GM23338 (cell line): ENCODE results near the gene NCKAP5. TPM values are rescaled to one million over a fixed set of nuclear protein-coding genes. Genes with fewer than 3 reads are reported as not detected.

ENCODE experiments used
- ATAC-seq: fragments of 200-7000 bp; cut with Tn5 transposase; 3 replicates; pipeline ENCODE4 v1.9.1; 2020
- DNase-seq: peaks from one replicate; pipeline ENCODE4 v3.0.0-alpha.2; 2015; ENCODE audit warnings: low spot score
- H2AFZ ChIP-seq: fragments of 200-600 bp; sonication (generic); 2 replicates; pipeline ENCODE4 v1.8.0; 2016; ENCODE audit warnings: antibody characterized with exemption, mild to moderate bottlenecking, moderate library complexity
- H3F3A ChIP-seq: fragments of 200-600 bp; sonication (generic); replicated peaks from 2 replicates; pipeline ENCODE4 v1.8.0; 2017; ENCODE audit warnings: antibody characterized with exemption, mixed run types, low read depth
- H3K27ac ChIP-seq: fragments of 200-600 bp; sonication (generic); 2 replicates; pipeline ENCODE4 v1.6.1; 2016; ENCODE audit warnings: low read depth
- H3K27me3 ChIP-seq: fragments of 200-600 bp; sonication (generic); 2 replicates; pipeline ENCODE4 v1.8.0; 2016; ENCODE audit warnings: mild to moderate bottlenecking, mixed run types, moderate library complexity; ENCODE audit not compliant: insufficient read depth
- H3K36me3 ChIP-seq: fragments of 200-600 bp; sonication (generic); 2 replicates; pipeline ENCODE4 v1.8.0; 2016; ENCODE audit warnings: mild to moderate bottlenecking; ENCODE audit not compliant: insufficient read depth
- H3K4me1 ChIP-seq: fragments of 200-600 bp; sonication (generic); 2 replicates; pipeline ENCODE4 v1.8.0; 2016; ENCODE audit warnings: mild to moderate bottlenecking, moderate library complexity; ENCODE audit not compliant: insufficient read depth
- H3K4me2 ChIP-seq: fragments of 200-600 bp; sonication (generic); 2 replicates; pipeline ENCODE4 v1.7.1; 2017; ENCODE audit warnings: mixed run types
- H3K4me3 ChIP-seq: fragments of 200-600 bp; sonication (generic); 2 replicates; pipeline ENCODE4 v1.6.1; 2016; ENCODE audit warnings: mixed run types
- H3K79me2 ChIP-seq: fragments of 200-600 bp; sonication (generic); replicated peaks from 2 replicates; pipeline ENCODE4 v1.8.0; 2017; ENCODE audit warnings: mild to moderate bottlenecking; ENCODE audit not compliant: insufficient read depth
- H3K9me2 ChIP-seq: fragments of 200-600 bp; sonication (generic); 2 replicates; pipeline ENCODE4 v1.8.0; 2017; ENCODE audit not compliant: insufficient read depth
- H4K20me1 ChIP-seq: fragments of 200-600 bp; sonication (generic); replicated peaks from 2 replicates; pipeline ENCODE4 v1.8.0; 2017; ENCODE audit warnings: mild to moderate bottlenecking; ENCODE audit not compliant: insufficient read depth
- H3K27ac Mint-ChIP-seq: 2 replicates; pipeline ENCODE4 v1.8.0; 2020; ENCODE audit warnings: inconsistent platforms, mild to moderate bottlenecking, moderate library complexity, mixed read lengths
- H3K27me3 Mint-ChIP-seq: 3 replicates; pipeline ENCODE4 v1.8.0; 2022; ENCODE audit warnings: low read depth, mild to moderate bottlenecking, moderate library complexity, mixed read lengths, inconsistent platforms; ENCODE audit not compliant: insufficient read depth, poor library complexity
- H3K36me3 Mint-ChIP-seq: 3 replicates; pipeline ENCODE4 v1.8.0; 2021; ENCODE audit warnings: low read depth, mild to moderate bottlenecking, inconsistent platforms, moderate library complexity, mixed read lengths
- H3K4me1 Mint-ChIP-seq: 3 replicates; pipeline ENCODE4 v1.8.0; 2020; ENCODE audit warnings: mild to moderate bottlenecking, inconsistent platforms, mixed read lengths
- H3K4me3 Mint-ChIP-seq: 3 replicates; pipeline ENCODE4 v1.8.0; 2021; ENCODE audit warnings: moderate library complexity, mild to moderate bottlenecking, inconsistent platforms, mixed read lengths
- H3K9me3 Mint-ChIP-seq: 3 replicates; pipeline ENCODE4 v1.8.0; 2020; ENCODE audit warnings: moderate library complexity, mild to moderate bottlenecking, inconsistent platforms, mixed read lengths
- CREB1 ChIP-seq: fragments of 250-450 bp; sonication (Bioruptor Pico); IDR thresholded peaks from 2 replicates; pipeline ENCODE4 v1.5.0; 2020; ENCODE audit warnings: low read depth, mild to moderate bottlenecking, moderate library complexity
- EZH2 ChIP-seq: fragments of 200-600 bp; sonication (generic); IDR thresholded peaks from one replicate; pipeline ENCODE4 v1.8.0; 2017; ENCODE audit warnings: antibody characterized with exemption, mild to moderate bottlenecking, low read depth; ENCODE audit not compliant: unreplicated experiment
- EZH2phosphoT487 ChIP-seq: fragments of 200-600 bp; sonication (generic); IDR thresholded peaks from one replicate; pipeline ENCODE4 v1.8.1; 2018; ENCODE audit warnings: antibody characterized with exemption; ENCODE audit not compliant: unreplicated experiment
- POLR2AphosphoS5 ChIP-seq: IDR thresholded peaks from 2 replicates; pipeline ENCODE4 v1.6.1; 2016; ENCODE audit warnings: antibody characterized with exemption, low read depth
- STAT1 ChIP-seq: IDR thresholded peaks from one replicate; pipeline ENCODE4 v1.6.1; 2016; ENCODE audit warnings: antibody characterized with exemption; ENCODE audit not compliant: unreplicated experiment
- ZNF114 ChIP-seq: fragments of 250-450 bp; sonication (Bioruptor Pico); IDR thresholded peaks from 2 replicates; pipeline ENCODE4 v1.5.0; 2020; ENCODE audit warnings: mild to moderate bottlenecking, moderate library complexity
- ZNF331 ChIP-seq: fragments of 250-450 bp; sonication (Bioruptor Pico); IDR thresholded peaks from 2 replicates; pipeline ENCODE4 v1.5.0; 2020; ENCODE audit warnings: low read depth, mild to moderate bottlenecking, moderate library complexity
- polyA plus RNA-seq: library from polyadenylated mRNA; unstranded; fragments of >200 nt; fragmentation: Nextera tagmentation; extraction: Ambion mirVana; gene quantifications from 2 replicates; pipeline ENCODE4 v1.2.1, GENCODE V29; 2016
- total RNA-seq: library from RNA; depleted of rRNA; stranded (reverse); fragments of >200 nt; shearing (Covaris generic); gene quantifications from 2 replicates; pipeline ENCODE4 v1.2.3, GENCODE V29; 2014
- TF ChIP-seq, protein P1 (sequence below): fragments of 250-450 bp; sonication (Bioruptor Pico); IDR thresholded peaks from 2 replicates; pipeline ENCODE4 v1.5.0; 2020; ENCODE audit warnings: mild to moderate bottlenecking, moderate library complexity
- TF ChIP-seq, protein P2 (sequence below), 2 experiments: fragments of 200-600 bp in 1 of 2; sonication (generic) in 1 of 2; conservative IDR thresholded peaks; 2 replicates each; pipeline versions ENCODE4 v1.5.1 to v1.6.1; 2016 to 2017; ENCODE audit warnings: antibody characterized with exemption in 2 of 2, low read depth in 2 of 2, mild to moderate bottlenecking in 2 of 2, moderate library complexity in 1 of 2
- TF ChIP-seq, protein P3 (sequence below): IDR thresholded peaks from 2 replicates; pipeline ENCODE4 v1.6.1; 2016; ENCODE audit warnings: antibody characterized with exemption

NCKAP5 gene
- total and polyA plus RNA-seq, 2 experiments from 2014 or later, result 0.34 to 0.73 TPM

DNA sequence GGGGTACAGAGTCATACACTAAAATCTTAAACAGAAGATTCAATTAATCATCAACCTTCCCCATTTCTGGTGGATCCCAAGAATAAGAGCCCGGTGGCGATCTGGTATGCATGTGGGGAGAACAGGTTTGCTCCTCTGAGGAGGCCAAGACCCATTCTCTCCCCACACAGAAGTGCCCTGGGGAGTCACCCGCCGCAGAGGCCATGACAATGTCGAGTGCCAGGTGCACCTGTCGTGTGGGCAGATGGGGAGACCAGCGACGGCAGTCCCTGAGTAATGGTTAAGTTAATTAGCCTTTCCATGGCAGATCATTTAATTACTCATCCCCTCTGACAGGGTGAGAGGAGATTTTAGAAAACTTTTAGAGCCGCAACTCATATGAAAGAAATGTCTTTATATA is 345.0 kb downstream of the NCKAP5 start (continued):
- TF ChIP-seq, protein P1, sequence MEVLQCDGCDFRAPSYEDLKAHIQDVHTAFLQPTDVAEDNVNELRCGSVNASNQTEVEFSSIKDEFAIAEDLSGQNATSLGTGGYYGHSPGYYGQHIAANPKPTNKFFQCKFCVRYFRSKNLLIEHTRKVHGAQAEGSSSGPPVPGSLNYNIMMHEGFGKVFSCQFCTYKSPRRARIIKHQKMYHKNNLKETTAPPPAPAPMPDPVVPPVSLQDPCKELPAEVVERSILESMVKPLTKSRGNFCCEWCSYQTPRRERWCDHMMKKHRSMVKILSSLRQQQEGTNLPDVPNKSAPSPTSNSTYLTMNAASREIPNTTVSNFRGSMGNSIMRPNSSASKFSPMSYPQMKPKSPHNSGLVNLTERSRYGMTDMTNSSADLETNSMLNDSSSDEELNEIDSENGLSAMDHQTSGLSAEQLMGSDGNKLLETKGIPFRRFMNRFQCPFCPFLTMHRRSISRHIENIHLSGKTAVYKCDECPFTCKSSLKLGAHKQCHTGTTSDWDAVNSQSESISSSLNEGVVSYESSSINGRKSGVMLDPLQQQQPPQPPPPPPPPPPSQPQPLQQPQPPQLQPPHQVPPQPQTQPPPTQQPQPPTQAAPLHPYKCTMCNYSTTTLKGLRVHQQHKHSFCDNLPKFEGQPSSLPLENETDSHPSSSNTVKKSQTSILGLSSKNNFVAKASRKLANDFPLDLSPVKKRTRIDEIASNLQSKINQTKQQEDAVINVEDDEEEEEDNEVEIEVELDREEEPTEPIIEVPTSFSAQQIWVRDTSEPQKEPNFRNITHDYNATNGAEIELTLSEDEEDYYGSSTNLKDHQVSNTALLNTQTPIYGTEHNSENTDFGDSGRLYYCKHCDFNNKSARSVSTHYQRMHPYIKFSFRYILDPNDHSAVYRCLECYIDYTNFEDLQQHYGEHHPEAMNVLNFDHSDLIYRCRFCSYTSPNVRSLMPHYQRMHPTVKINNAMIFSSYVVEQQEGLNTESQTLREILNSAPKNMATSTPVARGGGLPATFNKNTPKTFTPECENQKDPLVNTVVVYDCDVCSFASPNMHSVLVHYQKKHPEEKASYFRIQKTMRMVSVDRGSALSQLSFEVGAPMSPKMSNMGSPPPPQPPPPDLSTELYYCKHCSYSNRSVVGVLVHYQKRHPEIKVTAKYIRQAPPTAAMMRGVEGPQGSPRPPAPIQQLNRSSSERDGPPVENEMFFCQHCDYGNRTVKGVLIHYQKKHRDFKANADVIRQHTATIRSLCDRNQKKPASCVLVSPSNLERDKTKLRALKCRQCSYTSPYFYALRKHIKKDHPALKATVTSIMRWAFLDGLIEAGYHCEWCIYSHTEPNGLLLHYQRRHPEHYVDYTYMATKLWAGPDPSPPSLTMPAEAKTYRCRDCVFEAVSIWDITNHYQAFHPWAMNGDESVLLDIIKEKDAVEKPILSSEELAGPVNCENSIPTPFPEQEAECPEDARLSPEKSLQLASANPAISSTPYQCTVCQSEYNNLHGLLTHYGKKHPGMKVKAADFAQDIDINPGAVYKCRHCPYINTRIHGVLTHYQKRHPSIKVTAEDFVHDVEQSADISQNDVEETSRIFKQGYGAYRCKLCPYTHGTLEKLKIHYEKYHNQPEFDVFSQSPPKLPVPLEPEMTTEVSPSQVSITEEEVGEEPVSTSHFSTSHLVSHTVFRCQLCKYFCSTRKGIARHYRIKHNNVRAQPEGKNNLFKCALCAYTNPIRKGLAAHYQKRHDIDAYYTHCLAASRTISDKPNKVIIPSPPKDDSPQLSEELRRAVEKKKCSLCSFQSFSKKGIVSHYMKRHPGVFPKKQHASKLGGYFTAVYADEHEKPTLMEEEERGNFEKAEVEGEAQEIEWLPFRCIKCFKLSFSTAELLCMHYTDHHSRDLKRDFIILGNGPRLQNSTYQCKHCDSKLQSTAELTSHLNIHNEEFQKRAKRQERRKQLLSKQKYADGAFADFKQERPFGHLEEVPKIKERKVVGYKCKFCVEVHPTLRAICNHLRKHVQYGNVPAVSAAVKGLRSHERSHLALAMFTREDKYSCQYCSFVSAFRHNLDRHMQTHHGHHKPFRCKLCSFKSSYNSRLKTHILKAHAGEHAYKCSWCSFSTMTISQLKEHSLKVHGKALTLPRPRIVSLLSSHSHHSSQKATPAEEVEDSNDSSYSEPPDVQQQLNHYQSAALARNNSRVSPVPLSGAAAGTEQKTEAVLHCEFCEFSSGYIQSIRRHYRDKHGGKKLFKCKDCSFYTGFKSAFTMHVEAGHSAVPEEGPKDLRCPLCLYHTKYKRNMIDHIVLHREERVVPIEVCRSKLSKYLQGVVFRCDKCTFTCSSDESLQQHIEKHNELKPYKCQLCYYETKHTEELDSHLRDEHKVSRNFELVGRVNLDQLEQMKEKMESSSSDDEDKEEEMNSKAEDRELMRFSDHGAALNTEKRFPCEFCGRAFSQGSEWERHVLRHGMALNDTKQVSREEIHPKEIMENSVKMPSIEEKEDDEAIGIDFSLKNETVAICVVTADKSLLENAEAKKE, result no peak
- TF ChIP-seq POLR2AphosphoS5, result no peak
- TF ChIP-seq, protein P2, sequence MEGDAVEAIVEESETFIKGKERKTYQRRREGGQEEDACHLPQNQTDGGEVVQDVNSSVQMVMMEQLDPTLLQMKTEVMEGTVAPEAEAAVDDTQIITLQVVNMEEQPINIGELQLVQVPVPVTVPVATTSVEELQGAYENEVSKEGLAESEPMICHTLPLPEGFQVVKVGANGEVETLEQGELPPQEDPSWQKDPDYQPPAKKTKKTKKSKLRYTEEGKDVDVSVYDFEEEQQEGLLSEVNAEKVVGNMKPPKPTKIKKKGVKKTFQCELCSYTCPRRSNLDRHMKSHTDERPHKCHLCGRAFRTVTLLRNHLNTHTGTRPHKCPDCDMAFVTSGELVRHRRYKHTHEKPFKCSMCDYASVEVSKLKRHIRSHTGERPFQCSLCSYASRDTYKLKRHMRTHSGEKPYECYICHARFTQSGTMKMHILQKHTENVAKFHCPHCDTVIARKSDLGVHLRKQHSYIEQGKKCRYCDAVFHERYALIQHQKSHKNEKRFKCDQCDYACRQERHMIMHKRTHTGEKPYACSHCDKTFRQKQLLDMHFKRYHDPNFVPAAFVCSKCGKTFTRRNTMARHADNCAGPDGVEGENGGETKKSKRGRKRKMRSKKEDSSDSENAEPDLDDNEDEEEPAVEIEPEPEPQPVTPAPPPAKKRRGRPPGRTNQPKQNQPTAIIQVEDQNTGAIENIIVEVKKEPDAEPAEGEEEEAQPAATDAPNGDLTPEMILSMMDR (conservative IDR thresholded peaks at IDR 0.05; ENCODE audit: low read depth in 2 of 2), result no peak
- TF ChIP-seq EZH2phosphoT487, result no peak
- no peak for TF ChIP-seq EZH2
- TF ChIP-seq CREB1, result no peak
- TF ChIP-seq STAT1, result no peak

DNA sequence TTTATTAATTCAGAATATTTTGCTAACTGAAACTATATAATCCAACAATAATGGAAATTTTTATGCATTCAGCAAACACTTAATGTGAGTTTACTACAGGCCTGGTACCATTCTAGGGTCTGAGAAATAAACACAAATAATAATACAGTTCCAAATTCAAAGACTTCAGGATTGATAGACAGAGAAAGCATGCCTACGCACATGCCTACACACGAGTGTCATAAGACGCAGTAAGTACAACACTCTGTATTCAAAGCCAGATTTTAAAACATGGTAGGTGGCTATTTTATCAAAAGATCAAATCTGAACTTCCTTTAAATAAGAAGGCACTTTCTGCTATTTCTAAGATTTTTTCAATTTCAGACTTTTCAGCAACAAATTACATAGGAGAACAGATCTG is 346.9 kb downstream of the NCKAP5 start:
- H3K27me3 Mint-ChIP-seq, result no peaks in the 10 kb centered on the region
- TF ChIP-seq, protein P3, sequence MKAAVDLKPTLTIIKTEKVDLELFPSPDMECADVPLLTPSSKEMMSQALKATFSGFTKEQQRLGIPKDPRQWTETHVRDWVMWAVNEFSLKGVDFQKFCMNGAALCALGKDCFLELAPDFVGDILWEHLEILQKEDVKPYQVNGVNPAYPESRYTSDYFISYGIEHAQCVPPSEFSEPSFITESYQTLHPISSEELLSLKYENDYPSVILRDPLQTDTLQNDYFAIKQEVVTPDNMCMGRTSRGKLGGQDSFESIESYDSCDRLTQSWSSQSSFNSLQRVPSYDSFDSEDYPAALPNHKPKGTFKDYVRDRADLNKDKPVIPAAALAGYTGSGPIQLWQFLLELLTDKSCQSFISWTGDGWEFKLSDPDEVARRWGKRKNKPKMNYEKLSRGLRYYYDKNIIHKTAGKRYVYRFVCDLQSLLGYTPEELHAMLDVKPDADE, result no peak
- TF ChIP-seq ZNF114 (no peak), ZNF331 (no peak), STAT1 (no peak), CREB1 (no peak), EZH2phosphoT487 (no peak)

More for the DNA sequence above, 346.9 kb downstream of the NCKAP5 start:
- Mint-ChIP-seq H3K27ac (no peak overlapping the region), H3K4me1 (peaks cover 4% of the 10 kb centered on the region; the same call in 1 of the 3 replicates), H3K36me3 (no peaks in the 10 kb centered on the region), H3K9me3 (no peaks in the 10 kb centered on the region), H3K4me3 (no peak overlapping the region)
- H4K20me1 ChIP-seq, result no peaks in the 10 kb centered on the region
- H3K4me3 ChIP-seq, result no peak overlapping the region
- no peak overlapping the region for H2AFZ ChIP-seq
- ATAC-seq (no peak), DNase-seq (no peak)
- H3K27ac ChIP-seq, result no peak overlapping the region
- H3K9me2 ChIP-seq, result no peaks in the 10 kb centered on the region
- H3K79me2 ChIP-seq, result no peaks in the 10 kb centered on the region
- no peaks in the 10 kb centered on the region for H3F3A ChIP-seq
- H3K4me1 ChIP-seq, result no peaks in the 10 kb centered on the region
- no peaks in the 10 kb centered on the region for H3K36me3 ChIP-seq
- no peak overlapping the region for H3K4me2 ChIP-seq
- no peaks in the 10 kb centered on the region for H3K27me3 ChIP-seq
